Right hindlimb (tissue), 1 donor: ENCODE data around the gene PSMD9.
"Not testable (repeated sequence)": the region's sequence is repeated elsewhere in the genome, so short reads cannot be mapped to it uniquely, and the experiment has no call there.

Experiments
- DNase-seq: peaks from one replicate; pipeline ENCODE4 v3.0.0-alpha.2; 2018

Gene PSMD9

DNA sequence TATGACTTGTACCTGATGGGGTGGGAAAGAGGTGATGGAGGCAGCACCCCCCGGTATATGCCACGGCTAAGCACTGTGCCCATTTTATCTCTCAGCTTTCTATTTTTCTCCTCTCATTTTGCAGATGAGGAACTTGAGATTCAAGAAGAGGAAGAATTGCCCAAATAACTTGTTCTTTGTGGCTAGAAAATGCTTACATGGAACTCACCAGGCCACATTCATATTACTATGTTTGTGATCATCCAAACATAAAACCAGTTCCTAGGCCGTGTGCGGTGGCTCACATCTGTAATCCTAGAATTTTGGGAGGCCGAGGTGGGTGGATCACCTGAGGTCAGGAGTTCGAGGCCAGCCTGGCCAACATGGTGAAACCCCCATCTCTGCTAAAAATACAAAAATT, 14.5 kb upstream of the PSMD9 start:
- no peak for DNase-seq

- DNase-seq = no peak
These were observed 13.0 kb upstream of the PSMD9 start for GRCh38 chr12:121875582-121875981.

- not testable (repeated sequence) for DNase-seq
These were observed 12.5 kb upstream of the PSMD9 start for GRCh38 chr12:121876080-121876447.

GRCh38 chr12:121883315-121883660, 5.3 kb upstream of the PSMD9 start:
- no peak for DNase-seq

DNA sequence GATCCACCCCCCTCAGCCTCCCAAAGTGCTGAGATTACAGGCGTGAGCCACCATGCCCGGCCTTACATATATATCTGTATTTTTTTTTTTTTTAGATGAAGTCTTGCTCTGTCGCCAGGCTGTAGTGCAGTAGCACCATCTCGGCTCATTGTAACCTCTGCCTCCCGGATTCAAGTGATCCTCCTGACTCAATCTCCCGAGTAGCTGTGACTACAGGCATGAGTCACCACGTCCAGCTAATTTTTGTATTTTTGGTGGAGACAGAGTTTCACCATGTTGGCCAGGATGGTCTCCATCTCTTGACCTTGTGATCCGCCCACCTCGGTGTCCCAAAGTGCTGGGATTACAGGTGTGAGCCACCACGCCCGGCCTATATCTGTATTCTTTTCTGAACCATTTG, 3.5 kb upstream of the PSMD9 start:
- DNase-seq = not testable (repeated sequence)

GRCh38 chr12:121888083-121888477, 510 bp upstream of the PSMD9 start:
- DNase-seq = no peak

GRCh38 chr12:121889274-121889624, 659 bp downstream of the PSMD9 start:
- DNase-seq = no peak

- DNase-seq = not testable (repeated sequence)
These were observed 1.1 kb downstream of the PSMD9 start for GRCh38 chr12:121889661-121890060.

- no peak for DNase-seq
These were observed 4.3 kb downstream of the PSMD9 start for GRCh38 chr12:121892673-121893561.

DNA sequence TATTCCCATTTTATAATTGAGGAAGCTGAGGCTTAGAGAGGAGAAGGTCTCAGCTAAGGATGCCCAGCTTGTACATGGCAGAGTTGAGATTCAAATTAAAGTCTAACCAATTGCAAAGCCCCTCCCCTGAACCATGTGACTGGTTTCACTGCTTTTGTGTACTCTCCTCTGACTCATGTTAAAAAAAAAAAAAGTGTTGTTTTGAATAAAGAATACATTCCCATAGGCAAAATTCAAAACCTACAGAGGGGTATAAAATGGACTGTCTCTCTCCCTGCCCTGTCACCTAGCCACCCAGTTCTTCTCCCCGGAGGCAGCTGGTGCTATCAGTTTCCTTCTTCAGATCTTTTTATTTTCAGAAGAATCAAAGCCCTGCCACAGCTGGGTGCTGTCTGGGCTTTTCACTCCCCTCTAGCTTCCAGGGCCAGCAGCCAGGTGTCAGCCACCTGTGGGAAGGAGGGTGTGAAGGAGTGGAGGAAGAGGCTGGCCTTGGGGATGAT, 5.4 kb downstream of the PSMD9 start:
- no peak for DNase-seq

DNA sequence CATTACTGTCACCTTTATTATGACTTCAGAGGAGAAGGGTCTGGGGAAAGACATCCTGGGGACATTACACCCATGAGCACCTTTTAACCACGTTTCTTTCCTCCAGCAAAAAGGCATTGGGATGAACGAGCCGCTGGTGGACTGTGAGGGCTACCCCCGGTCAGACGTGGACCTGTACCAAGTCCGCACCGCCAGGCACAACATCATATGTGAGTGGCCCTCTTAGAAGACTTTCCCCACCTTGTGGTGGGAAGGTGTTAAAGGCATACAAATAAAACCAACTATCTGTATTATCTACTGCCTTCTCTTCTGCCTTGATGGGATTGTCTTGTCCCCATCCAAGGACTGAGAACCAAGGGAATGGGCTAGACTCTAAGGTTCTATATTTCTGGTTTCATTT, 6.0 kb downstream of the PSMD9 start:
- no peak for DNase-seq

DNA sequence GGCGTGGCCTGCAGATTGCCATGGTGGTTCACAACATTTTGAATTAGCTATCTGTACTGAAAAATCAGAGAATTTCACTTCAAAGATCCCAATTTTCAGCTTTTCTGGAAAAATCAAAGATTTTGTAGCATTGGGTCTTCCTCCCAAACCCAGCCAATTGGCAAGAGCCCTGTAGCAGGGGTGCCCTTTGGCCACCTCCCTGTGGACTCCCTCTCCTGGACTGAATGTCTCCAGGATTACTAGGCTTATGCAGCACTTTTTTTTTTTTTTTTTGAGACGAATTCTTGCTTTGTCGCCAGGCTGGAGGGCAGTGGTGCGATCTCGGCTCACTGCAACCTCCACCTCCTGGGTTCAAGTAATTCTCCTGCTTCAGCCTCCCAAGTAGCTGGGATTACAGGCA, 9.7 kb downstream of the PSMD9 start:
- DNase-seq = no peak

GRCh38 chr12:121899590-121899989, 11.0 kb downstream of the PSMD9 start:
- DNase-seq = no peak

DNA sequence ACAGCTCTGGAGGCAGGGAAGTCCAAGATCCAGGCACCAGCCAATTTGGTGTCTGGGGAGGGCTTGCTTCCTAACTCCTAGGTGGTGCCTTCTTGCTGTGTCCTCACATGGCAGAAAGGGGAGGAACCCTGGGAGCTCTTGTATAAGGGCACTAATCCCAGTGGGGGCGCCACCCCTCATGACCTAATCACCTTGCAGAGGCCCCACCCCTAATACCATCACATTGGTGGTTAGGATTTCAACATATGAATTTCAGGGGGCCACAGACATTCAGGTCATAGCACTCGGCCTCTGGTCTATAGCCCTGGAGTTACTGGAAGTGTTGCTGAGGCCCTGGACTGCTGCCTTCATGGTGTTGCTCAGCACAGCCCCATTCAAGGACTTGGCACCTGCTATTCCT, 14.6 kb downstream of the PSMD9 start:
- DNase-seq = no peak

DNA sequence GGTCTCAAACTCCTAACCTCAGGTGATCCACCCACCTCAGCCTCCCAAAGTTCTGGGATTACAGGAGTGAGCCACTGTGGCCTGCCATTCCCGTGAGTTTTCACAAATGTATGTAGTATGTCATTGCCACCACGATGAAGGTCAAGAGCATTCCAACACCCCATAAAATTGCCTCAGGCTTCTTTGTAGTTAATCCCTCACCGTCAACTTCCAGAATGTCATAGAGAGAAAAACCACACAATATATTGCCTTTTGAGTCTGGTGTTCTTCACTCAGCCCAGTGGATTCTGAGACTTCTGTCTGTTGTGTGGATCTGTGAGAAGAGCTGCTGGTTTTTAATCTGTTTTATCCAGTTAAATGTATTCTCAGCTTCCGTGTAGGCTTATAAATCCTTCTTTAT, 17.2 kb downstream of the PSMD9 start:
- DNase-seq = no peak

DNA sequence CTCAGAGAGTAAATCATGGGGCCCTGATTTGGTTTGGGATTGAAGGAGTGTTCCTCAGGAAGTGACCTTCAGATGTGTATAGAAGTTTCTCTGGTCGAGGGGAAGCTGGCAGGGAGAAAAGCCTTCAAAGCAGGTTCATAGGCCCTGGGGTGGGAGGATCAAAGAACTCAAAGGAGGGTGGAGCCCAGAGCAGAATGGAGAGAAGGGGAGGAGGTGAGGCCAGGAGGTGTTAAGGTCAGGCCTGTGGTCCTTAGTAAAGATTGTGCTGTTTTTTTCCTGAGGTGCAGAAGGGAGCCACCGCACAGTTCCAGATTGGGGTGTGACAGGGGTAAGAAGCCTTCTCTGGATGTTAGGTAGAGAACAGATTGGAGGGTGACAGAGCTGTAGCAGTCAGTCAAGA, 20.1 kb downstream of the PSMD9 start:
- no peak for DNase-seq

- DNase-seq = no peak
These were observed 23.4 kb downstream of the PSMD9 start for GRCh38 chr12:121911824-121912585.

DNA sequence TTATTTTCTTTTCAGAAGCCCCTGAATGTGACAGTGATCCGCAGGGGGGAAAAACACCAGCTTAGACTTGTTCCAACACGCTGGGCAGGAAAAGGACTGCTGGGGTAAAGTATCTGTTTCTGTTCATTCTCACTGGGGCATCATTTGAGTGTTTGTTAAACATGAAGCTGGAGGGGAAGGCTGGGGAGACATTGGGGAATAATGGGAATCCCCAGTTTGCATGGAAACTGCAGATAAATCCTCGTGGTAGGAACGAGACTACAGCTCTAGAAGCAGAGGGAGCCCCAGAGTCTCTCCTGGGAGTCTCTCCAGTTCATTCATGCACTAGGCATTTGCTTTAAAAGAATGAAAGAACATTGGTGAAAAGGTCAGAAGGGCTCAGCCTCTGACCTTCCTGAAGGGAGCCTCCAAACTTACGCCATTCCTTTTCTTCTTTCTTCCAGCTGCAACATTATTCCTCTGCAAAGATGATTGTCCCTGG, 27.3 kb downstream of the PSMD9 start:
- no peak for DNase-seq

GRCh38 chr12:121916719-121917118, 28.1 kb downstream of the PSMD9 start:
- DNase-seq = peak; percentile 35

DNA sequence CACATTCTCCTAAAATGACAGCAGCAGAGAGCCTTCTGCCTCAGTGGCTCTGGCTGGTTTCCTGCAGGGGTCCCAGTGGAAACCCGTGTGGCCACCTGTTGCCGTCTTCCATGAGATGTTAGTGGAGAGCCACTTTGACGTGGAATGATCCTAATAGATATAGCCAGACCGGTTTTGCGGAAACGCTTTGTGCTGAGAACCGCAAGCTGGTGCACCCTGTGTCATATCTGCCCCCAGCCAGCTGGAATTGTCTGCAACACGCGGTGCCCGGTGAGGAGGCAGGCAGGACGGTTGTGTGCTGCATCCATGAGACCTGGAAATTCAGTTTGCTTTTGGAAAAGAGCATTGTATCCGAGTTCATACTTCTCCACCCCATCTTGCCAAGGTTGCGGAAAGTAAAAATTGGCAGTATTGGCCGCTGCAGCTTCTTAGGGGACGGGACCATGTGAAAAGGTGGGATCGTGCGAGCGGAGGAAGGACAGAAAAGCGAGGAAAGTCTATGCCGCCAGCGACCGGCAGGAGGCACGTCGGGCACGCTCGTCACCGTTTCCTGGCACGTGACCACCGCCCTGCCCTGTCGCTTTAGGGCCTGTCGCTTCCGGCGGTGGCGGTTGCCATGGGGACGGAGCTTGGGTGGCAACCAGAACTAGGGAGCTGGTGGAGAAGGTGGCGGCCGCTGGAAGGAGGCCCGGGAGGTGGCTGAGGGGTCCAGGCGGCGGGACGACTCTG, 29.5 kb downstream of the PSMD9 start, which contains the start of gene CFAP251:
CFAP251 (plus strand) TSS at position 643 of the 729 bp plus-strand sequence. CDS start 2,714 bp downstream, outside the sequence.
- peak; percentile 91 for DNase-seq

GRCh38 chr12:121918679-121919038, 30.1 kb downstream of the PSMD9 start:
- no peak for DNase-seq

DNA sequence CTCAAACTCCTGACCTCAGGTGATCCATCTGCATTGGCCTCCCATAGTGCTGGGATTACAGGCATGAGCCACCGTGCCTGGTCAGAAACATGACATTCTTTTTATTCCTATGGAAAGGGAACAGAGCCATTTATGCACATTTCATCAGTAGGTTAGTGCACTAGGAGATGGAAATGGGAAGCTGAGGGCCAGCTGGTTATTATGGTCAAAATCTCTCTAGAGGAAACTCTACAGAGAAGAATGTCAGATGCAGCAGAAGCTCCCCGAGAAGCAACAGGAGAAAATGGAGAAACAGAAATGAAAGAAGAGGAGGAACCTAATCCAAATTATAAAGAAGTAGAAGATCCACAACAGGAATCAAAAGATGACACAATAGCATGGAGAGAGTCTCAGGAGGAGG, 32.5 kb downstream of the PSMD9 start:
- DNase-seq = no peak

DNA sequence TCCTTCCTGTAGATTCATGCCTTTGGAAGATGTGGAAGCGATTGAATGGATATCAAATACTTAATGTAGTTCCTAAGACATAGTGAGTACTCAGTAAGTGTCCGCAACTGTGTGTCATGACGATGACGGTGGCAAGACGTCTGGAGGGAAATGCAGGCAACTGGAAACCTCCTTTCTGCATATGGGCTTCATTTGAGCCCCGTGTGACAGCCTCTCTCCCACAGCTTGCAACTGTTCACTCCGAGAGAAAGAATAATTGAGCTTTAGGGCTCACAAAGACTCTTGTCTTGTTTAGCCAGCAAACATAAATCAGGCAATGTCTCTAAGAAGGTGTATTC, 36.7 kb downstream of the PSMD9 start:
- DNase-seq = no peak
